CD4-positive, alpha-beta T cell treated with Interleukin-6 at 100 ng/mL for 8 hours (primary cell): ENCODE measurements around the gene BIN1.

Experiments
- DNase-seq: peaks from one replicate; pipeline ENCODE4 v3.0.0-alpha.2; 2020; ENCODE audit warnings: mixed read lengths, low spot score

Gene BIN1

GRCh38 chr2:127103243-127104165 lies 3.5 kb downstream of the BIN1 start:
- no peak for DNase-seq

GRCh38 chr2:127102521-127103242 lies 4.3 kb downstream of the BIN1 start:
- no peak for DNase-seq

DNA sequence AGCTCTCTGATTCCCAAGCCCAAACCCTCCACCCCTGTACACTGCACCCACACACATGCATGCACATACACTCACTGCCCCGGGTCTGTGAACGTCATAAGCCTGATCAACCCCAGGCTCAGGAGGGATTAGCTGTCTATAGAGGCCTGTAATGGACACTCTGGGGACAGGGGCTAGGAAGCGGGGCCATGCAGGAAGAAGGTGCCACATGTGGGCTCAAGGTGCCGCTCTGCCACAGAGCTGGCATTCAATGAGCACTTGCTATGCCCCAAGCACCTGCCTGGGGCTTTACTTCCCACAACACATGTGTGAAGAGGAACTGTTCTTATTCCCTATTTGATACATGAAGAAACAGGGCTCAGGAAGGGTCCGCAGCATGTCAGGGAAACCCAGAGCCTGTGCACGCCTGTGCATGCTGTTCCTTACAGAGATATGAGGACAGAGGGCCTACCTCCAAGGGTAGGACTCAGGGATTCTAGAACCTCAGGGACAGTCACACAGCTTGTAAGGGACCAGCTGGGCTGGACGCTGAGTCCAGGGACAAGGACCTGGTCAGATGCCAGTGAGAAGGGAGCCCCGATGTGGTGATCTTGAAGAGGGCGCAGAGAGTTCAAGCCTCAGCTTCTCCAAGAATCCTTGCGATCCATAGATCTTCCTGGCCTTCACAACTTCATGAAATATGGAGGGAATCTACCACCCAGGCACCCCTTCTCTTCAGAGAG lies 5.0 kb downstream of the BIN1 start:
- DNase-seq: no peak

GRCh38 chr2:127101048-127101611 lies 5.8 kb downstream of the BIN1 start:
- no peak for DNase-seq

GRCh38 chr2:127100251-127101047 lies 6.5 kb downstream of the BIN1 start:
- DNase-seq: no peak

GRCh38 chr2:127098711-127099110 lies 8.2 kb downstream of the BIN1 start:
- DNase-seq: no peak

- DNase-seq: no peak
These were observed 8.9 kb downstream of the BIN1 start for GRCh38 chr2:127097841-127098651.

- DNase-seq: no peak
These were observed 9.5 kb downstream of the BIN1 start for GRCh38 chr2:127097471-127097765.

- DNase-seq: no peak
These were observed 10.1 kb downstream of the BIN1 start for GRCh38 chr2:127096718-127097470.

- DNase-seq: no peak
These were observed 10.7 kb downstream of the BIN1 start for GRCh38 chr2:127096280-127096679.

- no peak for DNase-seq
These were observed 11.2 kb downstream of the BIN1 start for GRCh38 chr2:127095784-127096183.

GRCh38 chr2:127095367-127095641 lies 11.7 kb downstream of the BIN1 start:
- DNase-seq: no peak

- DNase-seq: no peak
These were observed 12.2 kb downstream of the BIN1 start for GRCh38 chr2:127094509-127095366.

GRCh38 chr2:127093648-127094210 lies 13.2 kb downstream of the BIN1 start:
- no peak for DNase-seq

- no peak for DNase-seq
These were observed 13.9 kb downstream of the BIN1 start for GRCh38 chr2:127092901-127093516.

- DNase-seq: no peak
These were observed 14.6 kb downstream of the BIN1 start for GRCh38 chr2:127092306-127092705.

DNA sequence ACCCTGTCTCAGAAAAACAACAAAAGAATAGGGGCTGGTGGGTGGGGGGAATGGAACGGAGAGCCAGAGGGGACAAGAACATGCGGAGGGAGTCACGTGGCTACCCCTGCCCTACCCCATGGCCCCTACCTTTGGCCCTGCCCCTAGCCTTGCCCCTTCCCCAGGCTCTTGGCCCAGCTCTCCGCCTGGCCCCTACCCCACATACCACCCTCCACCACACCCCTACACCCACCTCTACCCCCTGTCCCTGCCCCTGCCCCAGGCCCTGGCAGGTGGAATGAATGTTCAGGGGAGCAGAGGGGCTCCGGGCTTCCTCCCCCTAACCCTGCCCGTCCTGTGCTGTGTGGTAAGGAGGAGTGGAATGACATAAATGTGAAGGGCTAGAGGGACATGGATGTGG lies 15.1 kb downstream of the BIN1 start:
- no peak for DNase-seq

GRCh38 chr2:127091148-127091547 lies 15.8 kb downstream of the BIN1 start:
- no peak for DNase-seq
